ENCODE measurements around the gene SIGLEC1.

SIGLEC1 gene

GRCh38 chr20:3690413-3690812 lies 22.0 kb downstream of the SIGLEC1 start:
- DNase-seq (ENCODE audit: low read depth, low spot score), result no peak
- Histone ChIP-seq H3K9me3 (ENCODE audit: low read depth, low read length) (no peaks in the 10 kb centered on the region), H3K27ac (no peak overlapping the region), H3K9ac (ENCODE audit: insufficient read length) (no peak overlapping the region), H3K4me3 (no peak overlapping the region), H3K36me3 (ENCODE audit: insufficient read depth, low read length) (no peaks in the 10 kb centered on the region)
- TF ChIP-seq EZH2 (IDR thresholded peaks at IDR 0.05), result no peak

- Histone ChIP-seq H3K36me3 (ENCODE audit: insufficient read depth, low read length) (no peaks in the 10 kb centered on the region), H3K4me3 (no peak overlapping the region), H3K27ac (no peak overlapping the region), H3K9ac (ENCODE audit: insufficient read length) (no peak overlapping the region), H3K9me3 (ENCODE audit: low read depth, low read length) (no peaks in the 10 kb centered on the region)
- DNase-seq (ENCODE audit: low read depth, low spot score), result no peak
- TF ChIP-seq EZH2 (IDR thresholded peaks at IDR 0.05), result no peak
- TF ChIP-seq POLR2AphosphoS5 (IDR thresholded peaks at IDR 0.05; ENCODE audit: borderline replicate concordance, low read depth, low read length), result no peak
- TF ChIP-seq FOXP2 (optimal IDR thresholded peaks at IDR 0.05; ENCODE audit: control extremely low read depth, extremely low read length, insufficient read depth), result no peak
Observed at GRCh38 chr20:3689978-3690377, 22.4 kb downstream of the SIGLEC1 start.

DNA sequence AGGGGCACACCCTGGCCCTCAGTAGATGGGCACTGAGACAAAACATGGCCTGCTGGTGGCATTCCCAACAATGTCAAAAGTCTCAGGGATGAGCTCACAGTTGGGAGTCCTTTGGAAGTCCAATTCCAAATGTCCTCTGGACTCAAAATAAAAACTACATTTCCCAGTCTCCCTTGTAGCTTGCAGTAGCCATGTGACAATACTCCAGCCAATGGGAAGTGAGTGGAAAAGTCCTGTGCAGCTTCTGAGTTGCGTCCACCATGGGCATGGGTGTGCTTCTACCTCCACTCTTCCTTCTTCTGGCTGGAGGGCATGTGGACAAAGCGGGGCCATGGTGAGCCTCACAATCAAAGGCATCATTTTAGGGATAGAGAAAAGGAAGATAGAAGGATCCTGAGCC lies 24.7 kb downstream of the SIGLEC1 start:
- no peak for DNase-seq (ENCODE audit: low read depth, low spot score)
- Histone ChIP-seq H3K27ac (no peak overlapping the region), H3K9ac (ENCODE audit: insufficient read length) (no peak overlapping the region), H3K9me3 (ENCODE audit: low read depth, low read length) (no peaks in the 10 kb centered on the region), H3K4me3 (no peak overlapping the region), H3K36me3 (ENCODE audit: insufficient read depth, low read length) (no peaks in the 10 kb centered on the region)
- TF ChIP-seq POLR2AphosphoS5 (IDR thresholded peaks at IDR 0.05; ENCODE audit: borderline replicate concordance, low read depth, low read length), result no peak
- TF ChIP-seq FOXP2 (optimal IDR thresholded peaks at IDR 0.05; ENCODE audit: control extremely low read depth, extremely low read length, insufficient read depth), result no peak
- no peak for TF ChIP-seq EZH2 (IDR thresholded peaks at IDR 0.05)

DNA sequence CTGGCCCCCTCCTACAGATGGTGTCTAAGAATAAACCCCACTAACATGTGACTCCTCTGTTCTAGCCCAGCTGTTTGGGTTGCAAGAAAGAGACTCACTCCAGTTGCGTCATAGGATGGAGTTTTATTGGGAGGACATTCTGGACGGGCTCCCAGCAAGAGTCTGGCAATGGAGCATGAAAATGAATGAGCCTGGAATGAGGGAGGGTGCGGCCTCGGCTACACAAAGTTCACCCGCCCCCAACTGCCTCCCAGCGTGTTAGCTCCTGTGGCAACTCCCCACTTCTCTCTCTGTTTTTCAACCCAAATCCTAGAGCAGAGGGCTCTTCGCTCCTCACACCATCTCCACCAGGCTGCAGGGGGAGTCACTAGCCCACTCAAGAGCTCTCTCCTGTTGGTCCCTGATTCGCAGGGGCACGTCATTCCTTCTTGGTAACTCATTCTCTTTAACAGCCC lies 25.5 kb downstream of the SIGLEC1 start:
- Histone ChIP-seq H3K36me3 (ENCODE audit: insufficient read depth, low read length) (no peaks in the 10 kb centered on the region), H3K27ac (no peak overlapping the region), H3K9me3 (ENCODE audit: low read depth, low read length) (no peaks in the 10 kb centered on the region), H3K4me3 (no peak overlapping the region), H3K9ac (ENCODE audit: insufficient read length) (no peak overlapping the region)
- no peak for TF ChIP-seq FOXP2 (optimal IDR thresholded peaks at IDR 0.05; ENCODE audit: control extremely low read depth, extremely low read length, insufficient read depth)
- no peak for TF ChIP-seq EZH2 (IDR thresholded peaks at IDR 0.05)
- no peak for TF ChIP-seq POLR2AphosphoS5 (IDR thresholded peaks at IDR 0.05; ENCODE audit: borderline replicate concordance, low read depth, low read length)
- DNase-seq (ENCODE audit: low read depth, low spot score), result no peak

GRCh38 chr20:3686421-3686820 lies 26.0 kb downstream of the SIGLEC1 start:
- TF ChIP-seq FOXP2 (optimal IDR thresholded peaks at IDR 0.05; ENCODE audit: control extremely low read depth, extremely low read length, insufficient read depth) (no peak), POLR2AphosphoS5 (IDR thresholded peaks at IDR 0.05; ENCODE audit: borderline replicate concordance, low read depth, low read length) (no peak), EZH2 (IDR thresholded peaks at IDR 0.05) (no peak)
- no peak overlapping the region for H3K4me3 ChIP-seq
- DNase-seq (ENCODE audit: low read depth, low spot score), result no peak
- no peak overlapping the region for H3K27ac ChIP-seq
- H3K9me3 ChIP-seq (ENCODE audit: low read depth, low read length), result no peaks in the 10 kb centered on the region
- H3K36me3 ChIP-seq (ENCODE audit: insufficient read depth, low read length), result no peaks in the 10 kb centered on the region
- H3K9ac ChIP-seq (ENCODE audit: insufficient read length), result no peak overlapping the region

DNA sequence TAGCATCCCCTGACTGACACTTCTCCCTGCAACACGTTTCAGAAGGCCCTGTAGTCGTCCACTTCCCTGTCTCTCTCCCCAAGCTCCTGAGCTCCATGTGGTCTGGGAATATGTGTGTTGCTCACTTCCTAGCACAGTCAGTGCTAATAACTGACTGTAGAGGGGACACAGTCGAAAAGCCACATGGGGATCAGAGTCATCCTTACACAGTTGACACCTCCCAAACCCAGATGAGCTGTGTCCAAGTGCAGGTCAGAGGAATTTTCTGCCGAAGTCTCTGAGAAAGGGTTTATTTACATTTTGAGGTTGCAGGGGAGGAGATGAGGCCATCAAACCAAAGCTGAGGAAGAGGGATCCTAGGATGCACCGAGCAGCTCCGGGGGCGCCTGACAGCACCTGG lies 27.1 kb downstream of the SIGLEC1 start:
- TF ChIP-seq FOXP2 (optimal IDR thresholded peaks at IDR 0.05; ENCODE audit: control extremely low read depth, extremely low read length, insufficient read depth) (no peak), EZH2 (IDR thresholded peaks at IDR 0.05) (no peak), POLR2AphosphoS5 (IDR thresholded peaks at IDR 0.05; ENCODE audit: borderline replicate concordance, low read depth, low read length) (no peak)
- DNase-seq (ENCODE audit: low read depth, low spot score), result no peak
- Histone ChIP-seq H3K36me3 (ENCODE audit: insufficient read depth, low read length) (no peaks in the 10 kb centered on the region), H3K9ac (ENCODE audit: insufficient read length) (no peak overlapping the region), H3K9me3 (ENCODE audit: low read depth, low read length) (no peaks in the 10 kb centered on the region), H3K27ac (no peak overlapping the region), H3K4me3 (no peak overlapping the region)

GRCh38 chr20:3681931-3682781 lies 30.2 kb downstream of the SIGLEC1 start, which contains the start of gene ADAM33:
Gene ADAM33 (minus strand): TSS chr20:3682010. CDS start chr20:3682004, 6 bp downstream.
- no peak for DNase-seq (ENCODE audit: low read depth, low spot score)
- TF ChIP-seq POLR2AphosphoS5 (IDR thresholded peaks at IDR 0.05; ENCODE audit: borderline replicate concordance, low read depth, low read length) (no peak), FOXP2 (optimal IDR thresholded peaks at IDR 0.05; ENCODE audit: control extremely low read depth, extremely low read length, insufficient read depth) (no peak), EZH2 (IDR thresholded peaks at IDR 0.05) (no peak)
- Histone ChIP-seq H3K9ac (ENCODE audit: insufficient read length) (no peak within 1 kb of the TSS), H3K4me3 (no peak within 1 kb of the TSS), H3K27ac (no peak within 1 kb of the TSS), H3K9me3 (ENCODE audit: low read depth, low read length) (no peaks in the 10 kb centered on the region), H3K36me3 (ENCODE audit: insufficient read depth, low read length) (no peaks in the 10 kb centered on the region)

DNA sequence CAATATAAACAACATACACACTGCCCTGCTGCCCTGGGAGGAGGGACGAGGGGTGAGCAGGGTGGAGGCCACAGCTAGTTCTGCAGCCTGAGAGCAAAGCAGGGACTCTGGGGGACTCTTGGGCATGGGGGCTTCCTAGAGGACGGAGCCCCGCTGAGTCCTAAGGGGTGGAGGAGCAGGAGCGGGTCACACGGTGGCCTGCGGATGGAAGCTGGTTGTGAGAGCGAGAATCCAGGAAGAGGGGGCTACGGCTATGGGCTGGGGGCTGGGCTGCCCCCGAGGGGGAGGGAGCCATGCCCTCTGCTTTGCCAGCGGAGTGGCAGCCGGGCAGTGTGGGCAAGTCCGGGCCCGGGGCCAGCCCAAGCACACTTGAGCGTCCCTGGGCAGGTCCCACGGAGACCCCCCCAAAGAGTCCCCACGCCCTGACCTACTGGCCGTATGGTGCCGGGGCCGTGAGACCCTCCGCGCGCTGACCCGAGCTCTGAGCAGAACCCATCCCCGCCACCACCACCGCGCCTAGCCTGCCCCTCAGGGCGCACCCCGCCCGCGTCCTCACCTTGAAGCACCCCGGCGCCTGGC lies 31.0 kb downstream of the SIGLEC1 start:
- no peak for DNase-seq (ENCODE audit: low read depth, low spot score)
- no peak overlapping the region for H3K9ac ChIP-seq (ENCODE audit: insufficient read length)
- H3K27ac ChIP-seq, result no peak overlapping the region
- no peak overlapping the region for H3K4me3 ChIP-seq
- H3K36me3 ChIP-seq (ENCODE audit: insufficient read depth, low read length), result no peaks in the 10 kb centered on the region
- TF ChIP-seq EZH2 (IDR thresholded peaks at IDR 0.05) (no peak), POLR2AphosphoS5 (IDR thresholded peaks at IDR 0.05; ENCODE audit: borderline replicate concordance, low read depth, low read length) (no peak), FOXP2 (optimal IDR thresholded peaks at IDR 0.05; ENCODE audit: control extremely low read depth, extremely low read length, insufficient read depth) (no peak)
- no peaks in the 10 kb centered on the region for H3K9me3 ChIP-seq (ENCODE audit: low read depth, low read length)

Measured in SK-N-MC (cell line).